ENCODE measurements around the gene LAG3. TPM values are rescaled to one million over a fixed set of nuclear protein-coding genes. Genes with fewer than 3 reads are reported as not detected.

The LAG3 gene
- total RNA-seq, 4 donors from 2014 or later = 0.41 to 14.6 (median 4.0) TPM

GRCh38 chr12:6777386-6777785 lies 5.1 kb downstream of the LAG3 start:
- no peak for DNase-seq
- intact Hi-C loops (cut with DNase I; ENCODE audit: low total_unique reads) = no loop called here
- TF ChIP-seq CTCF (IDR thresholded peaks at IDR 0.05) (no peak), POLR2A (IDR thresholded peaks at IDR 0.05) (no peak)
- Histone ChIP-seq H3K4me1 (no peaks in the 10 kb centered on the region), H3K4me3 (no peak overlapping the region), H3K9me3 (no peaks in the 10 kb centered on the region), H3K36me3 (no peaks in the 10 kb centered on the region), H3K27me3 (no peaks in the 10 kb centered on the region), H3K27ac (peak overlapping the region; percentile 83 to 84)

- DNase-seq = peak in 1 of 2 donors; percentile 71
- H3K4me3 ChIP-seq = peak overlapping the region; percentile 33 to 38
- TF ChIP-seq CTCF (IDR thresholded peaks at IDR 0.05) (no peak), POLR2A (IDR thresholded peaks at IDR 0.05) (no peak)
- intact Hi-C loops (cut with DNase I; ENCODE audit: low total_unique reads) = no loop called here
- H3K36me3 ChIP-seq = no peaks in the 10 kb centered on the region
- H3K27me3 ChIP-seq = no peaks in the 10 kb centered on the region
- H3K4me1 ChIP-seq = no peaks in the 10 kb centered on the region
- H3K27ac ChIP-seq = peak overlapping the region; percentile 83 to 84
- H3K9me3 ChIP-seq = no peaks in the 10 kb centered on the region
These were observed 5.9 kb downstream of the LAG3 start for GRCh38 chr12:6778217-6778573.

DNA sequence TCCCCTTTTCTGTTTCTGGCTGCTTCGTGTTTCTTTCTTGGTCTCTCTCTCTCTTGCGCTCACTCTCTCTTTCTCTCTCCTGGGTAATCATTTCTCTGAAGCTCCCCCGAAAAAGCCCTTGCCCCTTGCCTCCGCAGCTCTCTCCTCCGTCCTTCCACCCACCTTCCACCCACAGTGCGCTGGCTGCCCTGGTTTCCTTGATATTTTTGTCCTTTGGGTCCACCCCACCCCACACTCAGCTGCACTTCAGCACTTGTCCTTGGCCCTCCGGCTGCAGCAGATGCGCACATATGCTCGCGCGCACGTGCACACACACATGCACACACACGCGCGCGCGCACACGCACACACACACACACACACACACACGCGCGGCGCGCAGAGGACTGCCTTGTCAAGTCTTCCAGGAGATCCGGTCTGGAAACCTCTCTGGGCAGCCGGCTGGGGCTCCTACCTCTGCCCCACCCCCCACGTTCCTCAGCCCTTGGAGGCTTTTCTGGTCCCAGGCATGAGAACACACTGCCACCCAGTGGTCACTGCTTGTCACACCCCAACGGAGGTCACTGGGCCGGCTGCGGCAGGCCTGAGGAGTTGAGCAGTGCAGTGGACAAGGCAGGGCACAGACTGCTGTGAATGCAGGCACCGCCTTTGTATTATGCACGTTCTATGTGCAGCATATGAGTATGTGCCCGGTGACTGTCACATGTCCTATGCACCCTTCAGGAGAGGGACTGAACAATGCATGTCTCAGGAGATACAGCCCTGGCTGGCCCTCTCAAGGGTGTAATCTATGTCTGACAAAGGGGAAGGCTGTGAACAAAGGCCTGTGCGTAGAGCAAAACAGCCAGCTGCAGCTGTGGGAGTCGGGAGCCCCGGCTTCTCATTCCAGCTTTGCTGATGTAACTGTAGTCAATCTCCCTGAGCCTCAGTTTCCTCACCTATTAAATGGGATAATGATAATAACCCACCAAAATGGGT lies 6.5 kb downstream of the LAG3 start:
- intact Hi-C loops (cut with DNase I; ENCODE audit: low total_unique reads) = no loop called here
- H3K27ac ChIP-seq = peak overlapping the region; percentile 83 to 84
- no peaks in the 10 kb centered on the region for H3K36me3 ChIP-seq
- no peaks in the 10 kb centered on the region for H3K4me1 ChIP-seq
- H3K9me3 ChIP-seq = no peaks in the 10 kb centered on the region
- peak overlapping the region; percentile 33 to 38 for H3K4me3 ChIP-seq
- peak; percentile 96 to 97 for DNase-seq
- TF ChIP-seq CTCF (IDR thresholded peaks at IDR 0.05) (peak; percentile 93 to 99 (median 97)), POLR2A (IDR thresholded peaks at IDR 0.05) (peak in 1 of 2 donors; percentile 37)
- no peaks in the 10 kb centered on the region for H3K27me3 ChIP-seq

- Histone ChIP-seq H3K9me3 (no peaks in the 10 kb centered on the region), H3K27me3 (no peaks in the 10 kb centered on the region), H3K36me3 (no peaks in the 10 kb centered on the region), H3K4me3 (no peak overlapping the region), H3K4me1 (no peaks in the 10 kb centered on the region), H3K27ac (no peak overlapping the region)
- no peak for DNase-seq
- TF ChIP-seq POLR2A (IDR thresholded peaks at IDR 0.05) (no peak), CTCF (IDR thresholded peaks at IDR 0.05) (no peak)
- intact Hi-C loops (cut with DNase I; ENCODE audit: low total_unique reads) = no loop called here
These were observed 7.5 kb downstream of the LAG3 start for GRCh38 chr12:6779708-6780432.

DNA sequence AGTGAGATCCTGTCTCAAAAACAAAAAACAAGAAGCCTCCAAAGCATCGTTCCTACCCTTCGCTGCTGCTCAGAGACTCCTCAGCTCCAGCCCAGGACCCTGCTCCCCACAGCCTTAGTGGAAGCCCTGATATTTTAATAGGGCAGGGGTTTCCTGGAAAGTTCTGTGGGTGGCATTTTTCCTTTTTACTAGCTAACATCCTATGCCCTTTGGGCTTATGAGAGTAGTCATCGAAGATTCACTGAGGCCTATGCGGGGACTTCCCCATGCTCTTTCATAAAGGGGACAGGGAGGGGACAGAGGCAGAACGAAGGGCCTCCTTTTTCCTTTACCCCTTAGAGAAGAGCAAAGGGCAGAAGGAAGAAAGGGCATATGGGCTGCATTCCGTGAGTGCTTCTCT lies 8.3 kb downstream of the LAG3 start:
- no peaks in the 10 kb centered on the region for H3K36me3 ChIP-seq
- H3K9me3 ChIP-seq = no peaks in the 10 kb centered on the region
- no peak overlapping the region for H3K4me3 ChIP-seq
- no peaks in the 10 kb centered on the region for H3K27me3 ChIP-seq
- TF ChIP-seq POLR2A (IDR thresholded peaks at IDR 0.05) (no peak), CTCF (IDR thresholded peaks at IDR 0.05) (no peak)
- intact Hi-C loops (cut with DNase I; ENCODE audit: low total_unique reads) = no loop called here
- H3K27ac ChIP-seq = no peak overlapping the region
- no peaks in the 10 kb centered on the region for H3K4me1 ChIP-seq
- no peak for DNase-seq
